NCI-H2196 (cell line): Measurements from ENCODE around the gene RINT1.
A peak's percentile ranks its signal among the peaks of the same experiment; 100 is the strongest.
"Not testable (repeated sequence)": the region's sequence is repeated elsewhere in the genome, so short reads cannot be mapped to it uniquely, and the experiment has no call there.

Source experiments
- DNase-seq: peaks from one replicate; lab custom pipeline; 2025; ENCODE audit not compliant: unreplicated experiment; lab: John Stamatoyannopoulos, UW

RINT1 gene

DNA sequence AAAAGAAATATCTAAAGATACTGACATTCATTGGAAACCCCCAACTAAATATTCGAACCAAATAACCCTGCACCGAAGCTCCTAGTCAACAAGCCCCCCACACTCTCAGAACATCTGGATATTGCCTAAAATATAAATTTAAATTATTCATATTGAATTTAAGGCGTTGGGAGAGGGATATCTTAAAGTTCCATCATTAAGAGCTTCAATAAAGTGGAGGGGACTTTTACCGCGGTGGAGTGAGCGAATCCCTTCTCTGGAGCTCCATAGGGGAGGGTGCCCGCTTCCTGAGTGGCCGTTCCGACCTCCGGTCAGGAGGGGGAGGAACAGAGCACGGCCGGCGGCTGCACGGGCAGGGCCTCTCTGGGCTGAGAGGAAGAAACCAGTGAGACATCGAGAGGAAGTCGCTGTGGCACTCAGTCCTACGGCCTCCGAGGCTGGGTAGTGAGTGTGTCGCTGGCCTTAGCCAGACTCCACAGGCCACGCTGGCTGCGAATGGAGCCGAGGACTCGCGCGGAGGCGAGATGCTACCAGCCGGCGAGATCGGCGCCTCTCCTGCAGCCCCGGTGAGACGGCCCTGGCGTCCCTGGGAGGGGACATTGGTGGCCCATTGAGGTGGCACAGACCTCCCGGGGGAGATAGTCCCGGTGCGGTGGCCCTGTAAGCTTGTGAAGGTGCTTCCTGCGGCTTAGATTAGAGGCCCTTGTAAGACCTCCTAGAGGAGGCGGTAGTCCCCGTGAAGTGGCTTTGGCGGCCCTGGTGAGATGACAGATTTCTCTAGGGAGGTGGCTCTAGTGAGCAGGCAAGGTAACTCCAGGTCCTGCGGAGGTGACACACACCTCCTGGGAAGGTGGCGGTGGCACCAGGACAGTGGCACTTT is at the start of gene RINT1:
TSS of gene RINT1 (plus strand) at position 410 of the 880 bp plus-strand sequence. CDS start at position 525, 115 bp downstream.
- peak; percentile 93 for DNase-seq

DNA sequence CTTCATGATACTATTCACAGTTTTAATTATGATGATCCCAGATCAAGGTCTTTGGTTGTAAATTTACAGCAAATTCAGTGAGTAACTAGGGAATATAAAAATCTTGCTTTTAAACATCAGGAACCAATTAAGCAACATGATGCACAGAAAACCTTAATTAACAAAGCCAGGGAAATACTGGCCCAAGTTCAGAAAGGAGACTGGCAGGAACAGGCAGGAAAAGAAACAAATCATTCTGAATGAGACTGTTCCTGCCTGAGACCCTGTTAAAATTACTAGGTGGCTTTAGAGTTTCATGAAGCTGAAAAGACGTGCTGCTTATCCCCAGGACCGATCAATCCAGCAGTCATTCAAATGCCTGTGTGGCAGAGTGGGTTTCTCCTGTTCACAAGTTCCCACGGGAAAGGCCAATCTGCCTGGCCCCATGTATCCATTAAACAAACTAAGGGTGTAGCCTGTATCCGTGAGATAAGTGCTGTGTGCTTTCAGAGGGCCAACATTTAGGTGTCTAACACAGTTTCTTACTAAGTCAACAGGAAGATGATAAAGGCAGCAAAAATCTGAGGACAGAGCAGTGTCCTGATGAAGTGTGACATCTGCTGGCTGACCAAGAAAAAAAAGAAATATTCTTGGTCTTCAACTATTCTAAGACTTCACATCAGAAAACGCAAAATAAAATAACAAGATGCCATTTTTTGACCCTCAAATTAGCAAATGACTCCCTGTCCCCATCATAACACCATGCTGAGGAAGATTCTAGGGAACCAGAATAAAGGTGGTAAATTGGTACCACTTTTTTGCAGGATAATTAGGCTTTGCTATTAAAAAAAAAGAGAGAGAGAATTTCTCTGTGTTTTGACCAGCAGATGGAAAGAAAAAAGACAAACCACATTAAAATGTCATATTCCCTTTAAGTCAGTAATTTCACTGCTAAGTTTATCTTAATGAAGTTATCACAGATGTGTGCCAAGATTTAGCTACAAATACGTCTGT is 44.1 kb upstream of the RINT1 start:
- peak; percentile 41 for DNase-seq

DNA sequence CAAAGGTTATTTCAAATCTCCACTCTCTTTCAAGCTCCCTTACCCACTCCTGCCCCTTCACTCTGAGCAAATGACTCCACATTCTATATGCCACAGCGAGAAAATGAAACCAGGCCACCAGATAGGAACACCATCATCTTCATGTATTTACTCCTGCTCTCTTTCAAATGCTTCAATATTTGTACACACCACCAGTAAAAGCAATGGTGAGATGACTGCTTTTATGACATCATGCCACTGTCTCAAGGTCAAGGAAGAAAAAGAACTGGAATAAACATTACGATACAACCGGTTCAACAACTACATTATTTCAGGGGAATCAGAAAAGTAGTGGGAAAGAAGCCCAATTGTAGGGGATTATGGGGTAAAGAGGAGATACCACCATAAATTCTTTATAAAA is 42.6 kb upstream of the RINT1 start:
- no peak for DNase-seq

DNA sequence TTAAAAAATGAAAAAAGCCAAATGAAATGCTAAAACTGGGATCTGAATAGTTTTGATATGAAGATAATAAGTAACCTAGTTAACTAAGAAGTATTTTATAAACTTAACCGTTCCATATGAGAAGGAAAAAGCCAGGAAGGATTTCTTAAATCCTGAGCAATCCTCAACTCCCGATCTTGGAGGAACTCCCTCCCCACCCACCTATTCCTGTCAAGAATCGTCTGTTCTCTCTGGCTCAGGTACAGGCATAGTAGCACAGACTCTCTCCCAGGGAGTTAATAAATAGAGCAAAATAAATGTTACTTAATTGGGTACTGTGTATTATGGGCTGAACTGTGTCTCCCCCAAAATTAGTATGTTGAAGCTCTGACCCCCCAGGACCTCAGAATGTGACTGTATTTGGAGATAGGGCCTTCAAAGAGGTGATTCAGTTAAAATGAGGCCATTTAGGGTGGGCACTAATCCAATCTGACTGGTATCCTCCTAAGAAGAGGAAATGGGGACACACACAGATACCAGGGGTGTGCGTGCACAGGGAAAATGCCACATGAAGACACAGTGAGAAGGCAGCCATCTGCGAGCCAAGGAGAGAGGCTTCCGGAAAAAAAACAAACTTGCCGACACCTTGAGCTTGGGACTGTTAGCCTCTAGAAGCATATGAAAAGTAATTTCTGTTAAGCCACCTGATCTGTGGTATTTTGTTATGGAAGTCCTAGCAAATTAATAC is 38.6 kb upstream of the RINT1 start:
- no peak for DNase-seq

DNA sequence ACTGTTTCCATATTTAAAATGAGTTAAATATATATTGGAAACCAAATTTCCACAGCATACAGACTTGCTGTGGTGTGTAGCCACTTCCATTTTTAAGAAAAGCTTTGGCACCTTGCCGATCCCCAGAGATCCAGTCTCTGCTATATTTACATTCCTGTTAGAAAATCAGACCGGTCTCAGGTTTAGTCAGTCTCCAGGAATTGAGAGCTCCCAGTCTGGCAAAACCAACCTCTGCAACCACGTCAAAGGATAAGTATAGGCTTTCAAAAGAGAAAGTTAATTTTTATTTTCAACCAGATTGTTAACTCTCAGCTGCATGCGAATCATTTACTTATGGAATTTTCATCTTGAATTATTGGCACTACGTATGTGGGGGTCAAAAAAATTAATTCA is 38.1 kb upstream of the RINT1 start:
- DNase-seq = no peak

DNA sequence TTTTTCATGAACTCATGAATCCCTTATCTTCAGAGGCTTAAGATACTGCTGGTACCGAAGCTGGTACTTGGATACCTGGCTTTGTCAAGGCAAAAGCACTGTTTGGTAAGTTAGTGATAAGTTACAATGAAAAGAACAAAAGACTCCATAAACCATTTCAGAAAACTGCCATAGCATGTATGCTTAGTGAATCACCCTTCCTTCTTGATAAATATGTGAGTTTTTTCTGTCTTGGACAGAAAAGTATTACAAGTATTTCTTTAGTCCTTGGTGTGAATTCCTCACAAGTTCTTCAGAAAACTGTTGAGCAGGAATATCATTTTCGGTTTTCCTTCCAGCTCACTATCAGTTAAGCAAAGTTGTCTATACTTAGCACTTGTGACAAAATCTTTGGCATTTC is 35.5 kb upstream of the RINT1 start:
- DNase-seq = no peak

DNA sequence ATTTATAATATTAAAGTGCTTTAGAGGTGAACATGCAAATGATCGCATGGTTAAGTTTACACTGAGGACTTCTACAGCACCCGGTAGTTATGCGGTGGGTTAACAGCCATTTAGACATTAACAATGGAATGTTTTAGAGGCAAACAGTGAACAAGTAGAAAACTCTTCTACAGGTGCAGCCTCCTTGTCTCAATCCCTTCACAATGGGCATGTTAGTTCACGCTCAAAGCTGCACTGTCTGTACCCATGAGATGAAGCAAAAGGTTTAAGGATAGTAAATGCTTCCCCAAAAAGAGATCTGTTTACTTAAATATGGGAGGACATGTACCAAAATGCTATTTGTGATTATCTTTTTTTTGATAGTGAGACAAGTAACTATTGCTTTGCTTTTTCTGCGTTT is 35.0 kb upstream of the RINT1 start:
- DNase-seq = no peak

DNA sequence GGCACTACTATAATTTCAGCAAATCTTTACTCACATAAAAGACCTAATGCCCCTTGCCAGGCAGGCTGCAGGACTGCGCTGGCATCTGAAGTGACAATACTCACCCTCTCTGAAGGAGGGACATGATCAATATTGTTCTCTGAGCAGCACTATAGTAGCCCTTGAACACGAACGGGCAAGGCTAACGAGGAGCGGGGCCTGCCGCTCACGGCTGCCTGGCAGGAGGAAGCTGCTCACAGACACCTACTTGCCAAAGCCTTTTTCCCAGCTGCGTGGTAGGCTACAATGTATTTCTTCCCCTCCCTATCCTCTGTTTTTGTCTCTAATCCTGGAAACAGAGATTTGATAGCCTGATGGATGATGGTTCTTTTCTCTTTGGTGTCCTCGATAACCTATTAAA is 29.8 kb upstream of the RINT1 start:
- no peak for DNase-seq

DNA sequence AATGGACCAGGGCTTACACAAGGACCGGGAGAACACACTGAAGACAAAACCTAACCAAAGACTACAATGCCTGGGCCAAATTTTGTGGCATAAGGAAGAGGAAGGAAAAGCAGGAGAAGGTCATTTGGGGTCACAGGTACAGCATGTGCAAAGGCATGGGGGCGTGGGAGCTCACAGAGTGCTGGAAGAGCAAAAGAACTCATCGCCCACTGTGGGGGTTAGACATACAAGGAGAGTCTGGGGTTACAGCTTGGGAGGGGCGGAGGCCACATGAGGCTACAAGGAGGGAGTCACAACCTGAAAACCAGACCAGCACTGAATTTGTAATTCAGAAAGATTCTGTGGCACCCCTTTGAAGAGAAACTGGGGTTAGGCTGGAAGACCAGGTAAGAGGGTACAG is 19.6 kb upstream of the RINT1 start:
- DNase-seq = no peak

DNA sequence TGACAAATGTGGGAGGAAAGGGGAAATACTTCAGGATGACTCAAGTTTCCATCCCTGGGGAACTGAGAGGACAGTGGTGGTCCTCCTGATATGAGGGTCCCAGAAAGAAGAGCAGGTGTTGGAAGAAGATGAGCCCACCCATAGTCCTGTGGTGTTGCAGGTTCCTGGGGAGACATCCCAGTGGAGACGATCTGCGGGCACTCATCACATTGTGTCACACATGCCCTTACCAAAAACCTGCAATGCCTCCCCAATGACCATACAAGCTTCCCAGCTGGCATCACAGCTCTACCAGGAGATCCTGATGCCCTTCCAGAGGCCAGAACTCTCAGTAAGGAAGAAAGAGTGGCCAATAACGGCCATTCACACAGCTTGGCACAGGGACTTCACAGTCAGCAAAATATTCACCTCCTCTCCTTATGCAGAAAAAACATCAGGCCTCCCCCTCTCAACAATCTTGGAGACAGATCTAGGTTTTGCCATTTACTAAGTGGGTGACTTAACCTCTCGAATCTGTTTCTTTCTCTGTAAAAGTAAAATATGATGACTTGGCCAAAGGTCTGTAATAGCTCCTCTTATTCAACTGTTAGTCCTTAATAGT is 19.0 kb upstream of the RINT1 start:
- no peak for DNase-seq

DNA sequence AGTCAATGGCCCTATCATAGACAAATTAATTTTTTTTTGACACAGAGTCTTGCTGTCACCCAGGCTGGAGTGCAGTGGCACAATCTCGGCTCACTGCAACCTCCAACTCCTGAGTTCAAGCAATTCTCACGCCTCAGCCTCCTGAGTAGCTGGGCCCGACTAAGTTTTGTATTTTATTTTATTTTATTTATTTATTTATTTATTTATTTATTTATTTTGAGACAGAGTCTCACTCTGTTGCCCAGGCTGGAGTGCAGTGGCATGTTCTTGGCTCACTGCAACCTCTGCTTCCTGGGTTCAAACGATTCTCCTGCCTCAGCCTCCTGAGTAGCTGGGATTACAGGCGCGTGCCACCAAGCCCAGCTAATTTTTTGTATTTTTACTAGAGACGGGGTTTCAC is 16.4 kb upstream of the RINT1 start:
- not testable (repeated sequence) for DNase-seq

DNA sequence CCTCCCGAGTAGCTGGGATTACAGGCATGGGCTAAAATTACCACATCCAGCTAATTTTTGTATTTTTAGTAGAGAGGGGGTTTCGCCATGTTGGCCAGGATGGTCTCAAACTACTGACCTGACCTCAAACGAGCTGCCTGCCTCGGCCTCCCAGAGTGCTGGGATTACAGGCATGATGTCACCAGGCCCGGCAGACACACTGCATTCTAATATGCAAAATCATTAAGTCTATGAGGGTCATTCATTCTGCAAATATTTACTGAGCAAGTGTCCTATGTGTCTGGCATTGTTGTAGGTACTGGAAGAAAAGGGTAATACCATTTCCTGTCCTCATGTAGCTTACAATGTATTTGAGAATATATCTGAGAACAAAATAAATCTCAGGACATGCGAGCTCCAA is 12.6 kb upstream of the RINT1 start:
- no peak for DNase-seq

DNA sequence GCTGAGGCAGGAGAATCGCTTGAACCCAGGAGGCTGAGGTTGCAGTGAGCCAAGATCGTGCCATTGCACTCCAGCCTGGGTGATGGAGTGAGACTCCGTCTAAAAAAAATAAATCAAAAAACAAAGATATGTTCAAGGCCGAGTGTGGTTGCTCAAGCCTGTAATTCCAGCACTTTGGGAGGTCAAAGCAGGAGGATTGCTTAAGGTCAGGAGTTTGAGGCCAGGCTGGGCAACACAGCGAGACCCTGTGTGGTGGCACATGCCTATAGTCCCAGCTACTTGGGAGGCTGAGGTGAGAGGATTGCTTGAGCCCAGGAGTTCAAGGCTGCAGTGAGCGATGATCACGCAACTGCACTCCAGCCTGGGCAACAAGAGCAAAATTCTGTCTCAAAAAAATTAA is 11.4 kb upstream of the RINT1 start:
- not testable (repeated sequence) for DNase-seq

DNA sequence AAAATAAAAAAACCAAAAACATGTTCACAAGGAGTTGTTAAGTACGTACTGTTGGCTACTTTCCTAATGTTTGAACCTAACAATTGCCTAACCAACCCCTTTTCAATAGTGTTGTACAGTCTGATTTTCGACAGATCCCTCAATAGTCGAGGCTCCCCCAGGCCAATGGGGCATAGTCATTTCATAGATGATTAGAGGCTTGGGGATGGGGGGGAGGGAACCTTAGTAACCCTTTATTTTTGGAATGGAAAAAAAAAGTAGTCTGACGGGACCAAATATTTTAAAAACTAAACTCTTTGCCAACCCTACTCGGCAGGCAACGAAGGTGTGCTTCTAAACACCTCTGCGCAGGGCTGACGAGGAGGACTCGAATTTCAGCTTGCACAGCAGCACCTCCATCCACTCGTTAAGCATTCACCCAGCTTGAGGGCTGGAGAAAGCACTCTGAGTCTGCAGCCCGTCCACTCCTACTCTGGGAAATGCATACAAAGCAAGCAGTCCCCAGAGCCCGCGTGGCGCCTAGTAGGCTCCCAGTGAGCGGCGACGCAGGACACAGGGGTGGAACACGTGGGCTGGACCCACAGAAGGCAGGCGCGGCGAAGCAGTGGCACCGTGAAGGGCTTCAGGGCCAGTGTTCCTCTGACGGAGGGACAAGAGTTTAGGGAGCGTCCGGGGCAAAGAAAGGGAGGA is 10.8 kb upstream of the RINT1 start:
- DNase-seq = peak; percentile 37

DNA sequence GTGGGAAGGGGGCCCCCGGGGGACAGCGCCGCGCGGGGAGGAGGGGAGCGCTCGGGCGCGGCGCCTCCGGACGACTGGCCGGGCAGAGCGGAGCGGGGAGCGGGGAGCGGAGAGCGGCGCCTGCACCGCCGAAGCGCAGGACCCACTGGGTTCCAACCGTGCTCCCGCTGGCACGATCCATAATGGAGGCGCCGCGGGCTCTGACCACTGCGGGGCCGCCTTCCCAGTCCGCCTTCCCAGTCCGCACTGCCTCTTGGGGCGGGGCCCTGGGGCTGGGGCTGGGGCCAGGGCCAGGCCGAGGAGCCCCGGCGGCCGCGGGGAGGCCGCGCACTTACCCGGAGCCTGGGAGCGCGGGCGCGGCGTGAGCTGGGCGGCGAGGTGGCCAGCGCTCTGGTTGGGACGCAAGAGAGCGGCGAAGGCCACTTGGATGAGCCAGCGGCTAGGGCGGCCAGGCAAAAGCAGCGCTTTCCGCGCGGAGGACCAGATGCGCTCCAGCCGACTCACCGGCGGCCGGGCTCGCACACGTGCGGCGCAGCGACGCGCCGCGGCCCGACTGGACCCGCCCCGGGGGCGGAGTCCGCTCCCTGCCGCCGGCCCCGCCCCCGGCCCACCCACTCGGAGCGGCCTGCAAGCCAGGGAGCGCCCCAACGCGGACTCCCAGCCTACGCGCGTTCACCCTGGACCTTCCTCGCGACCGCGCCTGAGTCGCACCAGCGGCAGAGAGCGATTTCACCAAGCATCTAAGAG is 10.1 kb upstream of the RINT1 start, which contains the start of gene PUS7:
TSS of gene PUS7 (minus strand) at position 555 of the 747 bp plus-strand sequence. CDS start 13,759 bp downstream, outside the sequence.
- DNase-seq = peak; percentile 94

DNA sequence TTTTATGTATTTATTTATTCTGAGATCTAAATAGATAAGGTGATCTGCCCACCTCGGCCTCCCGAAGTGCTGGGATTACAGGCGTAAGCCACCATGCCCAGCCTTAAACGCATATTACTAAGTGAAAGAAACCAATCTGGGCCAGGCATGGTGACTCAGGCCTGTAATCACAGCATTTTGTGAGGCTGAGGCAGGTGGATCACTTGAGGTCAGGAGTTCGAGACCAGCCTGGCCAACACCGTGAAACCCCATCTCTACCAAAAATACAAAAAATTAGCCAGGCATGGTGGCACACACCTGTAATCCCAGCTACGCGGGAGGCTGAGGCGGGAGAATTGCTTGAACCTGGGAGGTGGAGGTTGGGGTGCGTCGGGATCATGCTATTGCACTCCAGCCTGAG is 7.6 kb upstream of the RINT1 start:
- DNase-seq = not testable (repeated sequence)

DNA sequence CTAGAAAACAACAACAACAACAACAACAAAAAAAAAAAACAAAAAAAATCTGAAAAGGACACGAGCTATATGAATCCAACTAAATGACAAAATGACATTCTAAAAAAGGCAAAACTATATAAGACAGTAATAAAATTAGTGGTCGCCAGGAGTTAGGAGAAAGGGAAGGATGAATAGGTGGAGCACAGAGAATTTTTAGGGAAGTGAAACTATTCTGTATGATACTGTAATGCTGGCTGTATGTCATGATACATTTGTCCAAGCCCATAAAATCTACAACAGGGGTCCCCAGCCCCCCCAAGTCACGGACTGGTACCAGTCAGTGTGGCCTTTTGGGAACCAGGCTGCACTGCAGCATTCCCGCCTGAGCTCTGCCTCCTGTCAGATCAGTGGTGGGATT is 7.2 kb upstream of the RINT1 start:
- no peak for DNase-seq

DNA sequence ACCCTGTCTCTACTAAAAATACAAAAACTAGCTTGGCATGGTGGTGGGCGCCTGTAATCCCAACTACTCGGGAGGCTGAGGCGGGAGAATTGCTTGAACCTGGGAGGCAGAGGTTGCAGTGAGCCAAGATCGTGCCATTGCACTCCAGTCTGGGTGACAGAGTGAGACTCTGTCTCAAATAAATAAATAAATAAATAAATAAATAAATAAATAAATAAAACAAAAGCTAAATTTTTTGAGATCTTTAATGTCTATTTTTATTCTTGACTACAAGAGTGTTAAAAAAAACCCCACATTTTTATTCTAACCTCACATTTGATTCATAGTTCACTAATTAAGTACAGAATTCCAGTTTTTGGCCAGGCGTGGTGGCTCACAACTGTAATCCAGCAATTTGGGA is 4.3 kb upstream of the RINT1 start:
- not testable (repeated sequence) for DNase-seq

DNA sequence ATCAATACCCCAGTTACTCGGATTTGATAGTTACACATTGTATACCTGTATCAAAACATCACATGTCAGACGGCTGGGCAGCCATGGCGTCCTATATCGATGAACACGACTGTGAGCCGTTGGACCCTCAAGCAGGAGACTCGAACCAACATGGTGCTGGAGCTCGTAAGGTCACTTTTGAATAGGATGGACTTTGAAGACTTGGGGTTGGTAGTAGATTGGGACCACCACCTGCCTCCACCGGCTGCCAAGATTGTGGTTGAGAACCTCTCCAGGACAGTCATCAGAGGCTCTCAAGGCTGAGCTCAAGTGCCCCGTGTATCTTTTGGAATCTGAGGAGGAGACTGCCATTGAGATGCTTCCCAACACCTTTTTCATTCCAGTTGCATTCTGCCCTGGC is 1.9 kb upstream of the RINT1 start:
- DNase-seq = no peak
